Testis (tissue), 3 donors: ENCODE results near the gene FAM20C. TPM values are rescaled to one million over a fixed set of nuclear protein-coding genes. Genes with fewer than 3 reads are reported as not detected.

ENCODE experiments used
- DNase-seq: peaks from one replicate; pipeline ENCODE4 v3.0.0-alpha.2; 2019
- H3K27ac ChIP-seq, 2 donors: fragments of 200-600 bp; sonication (generic); one replicate each; pipeline ENCODE4 v1.5.1; 2019
- H3K27me3 ChIP-seq: fragments of 200-600 bp; sonication (generic); one replicate; pipeline ENCODE4 v1.5.1; 2019
- H3K36me3 ChIP-seq: fragments of 200-600 bp; sonication (generic); one replicate; pipeline ENCODE4 v1.5.1; 2017; ENCODE audit warnings: low read depth; ENCODE audit errors: missing control alignments
- H3K4me1 ChIP-seq: fragments of 200-600 bp; sonication (generic); one replicate; pipeline ENCODE4 v1.5.1; 2019
- H3K4me3 ChIP-seq, 2 donors: fragments of 200-600 bp; sonication (generic); one replicate each; pipeline ENCODE4 v1.5.1; 2017 to 2019
- H3K9me3 ChIP-seq: fragments of 200-600 bp; sonication (generic); one replicate; pipeline ENCODE4 v1.5.1; 2017
- POLR2A ChIP-seq: fragments of 450-650 bp; IDR thresholded peaks from one replicate; pipeline ENCODE4 v1.6.1; 2017; ENCODE audit warnings: antibody characterized with exemption, mild to moderate bottlenecking, moderate library complexity
- WGBS, 2 donors: methylation state at CpG; one replicate each; pipeline ENCODE4 v1.1.5; 2018; 5-methylcytosine and 5-hydroxymethylcytosine counted together
- intact Hi-C: fragments of 100-400 bp; cut with DNase I; formaldehyde crosslinking; loops from one replicate; pipeline ENCODE4 v1.15.1; 2023; ENCODE audit warnings: low total_unique reads
- polyA plus RNA-seq: library from polyadenylated mRNA; stranded (reverse); fragments of 350-450 nt; fragmentation: Illumina TruSeq; extraction: RNeasy Lipid Tissue Mini Kit (QIAGEN cat#74804); gene quantifications from one replicate; pipeline ENCODE4 v1.2.3, GENCODE V29; 2014; ENCODE audit warnings: low read depth, low replicate concordance; ENCODE audit not compliant: insufficient read depth
- total RNA-seq, 2 donors: library from RNA; depleted of rRNA; stranded (reverse); fragments of >200 nt; gene quantifications; one replicate each; pipeline ENCODE4 v1.2.3, GENCODE V29; 2016
- TF ChIP-seq, protein P1 (sequence below), 3 experiments: fragments of 450-650 bp in 2 of 3; fragments of 200-600 bp in 1 of 3; sonication (generic) in 1 of 3; IDR thresholded peaks; one replicate each; pipeline ENCODE4 v1.5.1; 2016 to 2019; ENCODE audit warnings: antibody characterized with exemption in 3 of 3, mild to moderate bottlenecking in 2 of 3, moderate library complexity in 1 of 3

FAM20C gene
- total and polyA plus RNA-seq, 3 donors from 2014 or later = 14.0 to 36.7 (median 34.0) TPM

- no peaks in the 10 kb centered on the region for H3K27me3 ChIP-seq
- no peaks in the 10 kb centered on the region for H3K9me3 ChIP-seq
- H3K4me1 ChIP-seq = peaks cover 18% of the 10 kb centered on the region
- no peak for DNase-seq
- peak overlapping the region; percentile 62 to 74 for H3K4me3 ChIP-seq
- H3K27ac ChIP-seq = no peak overlapping the region
- intact Hi-C loops = no loop called here
- H3K36me3 ChIP-seq = no peaks in the 10 kb centered on the region
- WGBS, 2 donors = 30 to 33% methylated on average over 21 to 26 of the region's 27 CpGs
- TF ChIP-seq, protein P1, sequence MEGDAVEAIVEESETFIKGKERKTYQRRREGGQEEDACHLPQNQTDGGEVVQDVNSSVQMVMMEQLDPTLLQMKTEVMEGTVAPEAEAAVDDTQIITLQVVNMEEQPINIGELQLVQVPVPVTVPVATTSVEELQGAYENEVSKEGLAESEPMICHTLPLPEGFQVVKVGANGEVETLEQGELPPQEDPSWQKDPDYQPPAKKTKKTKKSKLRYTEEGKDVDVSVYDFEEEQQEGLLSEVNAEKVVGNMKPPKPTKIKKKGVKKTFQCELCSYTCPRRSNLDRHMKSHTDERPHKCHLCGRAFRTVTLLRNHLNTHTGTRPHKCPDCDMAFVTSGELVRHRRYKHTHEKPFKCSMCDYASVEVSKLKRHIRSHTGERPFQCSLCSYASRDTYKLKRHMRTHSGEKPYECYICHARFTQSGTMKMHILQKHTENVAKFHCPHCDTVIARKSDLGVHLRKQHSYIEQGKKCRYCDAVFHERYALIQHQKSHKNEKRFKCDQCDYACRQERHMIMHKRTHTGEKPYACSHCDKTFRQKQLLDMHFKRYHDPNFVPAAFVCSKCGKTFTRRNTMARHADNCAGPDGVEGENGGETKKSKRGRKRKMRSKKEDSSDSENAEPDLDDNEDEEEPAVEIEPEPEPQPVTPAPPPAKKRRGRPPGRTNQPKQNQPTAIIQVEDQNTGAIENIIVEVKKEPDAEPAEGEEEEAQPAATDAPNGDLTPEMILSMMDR (IDR thresholded peaks at IDR 0.05) = no peak
- TF ChIP-seq POLR2A = no peak
These were observed 2.1 kb downstream of the FAM20C start for GRCh38 chr7:194252-195009.

DNA sequence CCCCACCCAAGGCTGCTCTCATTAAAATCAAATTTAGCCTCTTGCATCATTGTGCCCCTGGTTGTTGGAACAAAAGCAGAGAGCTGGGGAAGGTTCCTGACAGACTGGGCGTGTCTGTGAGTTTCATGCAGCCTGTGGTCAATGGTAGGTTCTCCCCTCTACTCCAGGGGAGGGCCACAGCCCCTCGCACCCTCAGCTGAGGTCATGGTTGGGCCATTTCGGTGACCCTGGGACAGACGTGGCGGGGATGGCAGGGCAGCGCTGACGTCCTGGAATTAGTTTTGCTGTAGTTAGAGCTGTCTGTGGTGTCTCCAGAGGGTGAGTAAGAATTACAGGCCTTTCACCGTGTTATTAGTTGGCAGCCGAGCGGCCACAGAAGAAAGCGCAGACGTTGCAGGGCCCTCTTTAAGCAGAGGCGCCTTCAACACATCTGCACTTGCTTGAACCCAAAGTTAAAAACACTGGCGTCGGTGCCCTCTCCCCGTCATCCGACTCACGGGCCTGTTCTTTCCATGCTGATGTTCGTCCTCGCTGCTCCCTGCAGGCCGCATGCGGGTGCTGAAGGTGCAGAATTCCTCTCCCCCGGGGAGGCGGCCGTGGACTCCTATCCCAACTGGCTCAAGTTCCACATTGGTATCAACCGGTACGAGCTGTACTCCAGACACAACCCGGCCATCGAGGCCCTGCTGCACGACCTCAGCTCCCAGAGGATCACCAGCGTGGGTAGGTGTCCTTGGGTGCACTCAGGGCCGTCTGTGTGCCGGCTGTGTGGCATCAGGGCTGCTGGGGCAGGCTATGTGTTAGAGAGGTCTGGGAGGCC is 2.8 kb downstream of the FAM20C start:
- H3K9me3 ChIP-seq = no peaks in the 10 kb centered on the region
- H3K4me1 ChIP-seq = peaks cover 18% of the 10 kb centered on the region
- WGBS, 2 donors = 66 to 73% methylated on average over 31 to 33 of the region's 33 CpGs
- no peak for DNase-seq
- H3K27me3 ChIP-seq = no peaks in the 10 kb centered on the region
- H3K36me3 ChIP-seq = no peaks in the 10 kb centered on the region
- no peak for TF ChIP-seq POLR2A
- TF ChIP-seq, protein P1 (IDR thresholded peaks at IDR 0.05) = no peak
- intact Hi-C loops = no loop called here
- peak overlapping the region in 1 of 2 donors; percentile 74 for H3K4me3 ChIP-seq
- H3K27ac ChIP-seq = no peak overlapping the region

GRCh38 chr7:195830-196128 is 3.4 kb downstream of the FAM20C start:
- TF ChIP-seq POLR2A = no peak
- TF ChIP-seq, protein P1 (IDR thresholded peaks at IDR 0.05) = no peak
- DNase-seq = no peak
- Histone ChIP-seq H3K4me1 (peaks cover 18% of the 10 kb centered on the region), H3K27me3 (no peaks in the 10 kb centered on the region), H3K27ac (no peak overlapping the region), H3K36me3 (no peaks in the 10 kb centered on the region), H3K9me3 (no peaks in the 10 kb centered on the region), H3K4me3 (no peak overlapping the region)
- intact Hi-C loops = no loop called here
- 88 to 92% methylated on average over 4 to 19 of the region's 19 CpGs for WGBS, 2 donors

- Histone ChIP-seq H3K27me3 (no peaks in the 10 kb centered on the region), H3K4me3 (no peak overlapping the region), H3K9me3 (no peaks in the 10 kb centered on the region), H3K36me3 (no peaks in the 10 kb centered on the region), H3K4me1 (peaks cover 15% of the 10 kb centered on the region), H3K27ac (no peak overlapping the region)
- intact Hi-C loops = no loop called here
- TF ChIP-seq, protein P1 (IDR thresholded peaks at IDR 0.05) = no peak
- no peak for TF ChIP-seq POLR2A
- 93 to 94% methylated on average over 4 to 5 of the region's 5 CpGs for WGBS, 2 donors
- DNase-seq = no peak
These were observed 3.9 kb downstream of the FAM20C start for GRCh38 chr7:196283-196682.
